K562 (cell line): ENCODE measurements around the gene KCTD13. TPM values are rescaled to one million over a fixed set of nuclear protein-coding genes. Genes with fewer than 3 reads are reported as not detected.

Experiments
- CHD1 ChIP-seq: fragments of 200-600 bp; sonication (generic); IDR thresholded peaks from one replicate; pipeline ENCODE4 v1.6.1; 2012; ENCODE audit warnings: mild to moderate bottlenecking, moderate library complexity, low read length, inconsistent platforms
- FOXA1 ChIP-seq: fragments of 450-650 bp; IDR thresholded peaks from 2 replicates; pipeline ENCODE4 v1.6.1; 2016; ENCODE audit warnings: mild to moderate bottlenecking, borderline replicate concordance
- MECOM ChIP-seq: fragments of 250-450 bp; sonication (Bioruptor Pico); IDR thresholded peaks from 2 replicates; pipeline ENCODE4 v1.8.0; 2022; ENCODE audit warnings: inconsistent platforms
- SLC30A9 ChIP-seq: fragments of 250-450 bp; sonication (Bioruptor Pico); IDR thresholded peaks from 2 replicates; pipeline ENCODE4 v1.8.0; 2022; ENCODE audit warnings: mild to moderate bottlenecking, moderate library complexity
- SOX6 ChIP-seq: fragments of 450-650 bp; IDR thresholded peaks from 2 replicates; pipeline ENCODE4 v1.6.1; 2014; ENCODE audit warnings: mild to moderate bottlenecking
- SREBF2 ChIP-seq: sonication (generic); formaldehyde crosslinking; IDR thresholded peaks from 2 replicates; pipeline ENCODE4 v1.4.0; 2020; ENCODE audit warnings: mild to moderate bottlenecking, missing genetic modification reagents
- STAT5B ChIP-seq: fragments of 250-450 bp; sonication (Bioruptor Pico); IDR thresholded peaks from 2 replicates; pipeline ENCODE4 v1.8.0; 2021; ENCODE audit warnings: mild to moderate bottlenecking, inconsistent platforms
- ZNF431 ChIP-seq: sonication (generic); formaldehyde crosslinking; IDR thresholded peaks from 2 replicates; pipeline ENCODE4 v1.8.0; 2022; ENCODE audit warnings: mild to moderate bottlenecking, missing genetic modification reagents
- ZNF699 ChIP-seq: fragments of 250-450 bp; sonication (Bioruptor Pico); IDR thresholded peaks from 2 replicates; pipeline ENCODE4 v1.8.0; 2021; ENCODE audit warnings: mild to moderate bottlenecking, moderate library complexity; ENCODE audit not compliant: insufficient replicate concordance
- polyA plus RNA-seq, 8 experiments: library from polyadenylated mRNA; depleted of rRNA in 4 of 8; stranded (reverse) in 5 of 8; unstranded in 3 of 8; fragments of >200 nt; fragmentation: Nextera tagmentation in 2 of 8; fragmentation: Illumina TruSeq in 1 of 8; extraction: Ambion mirVana in 2 of 8; extraction: Trizol in 1 of 8; gene quantifications; 2 replicates each; pipeline versions ENCODE4 v1.2.1 to v1.2.3, GENCODE V29; 2011 to 2014; ENCODE audit warnings: inconsistent platforms in 1 of 8, missing spikeins in 1 of 8
- total RNA-seq, 7 experiments: library from RNA; depleted of rRNA in 6 of 7; stranded (reverse); fragments of >200 nt in 6 of 7; fragmentation: Illumina TruSeq in 2 of 7; extraction: Trizol in 2 of 7; gene quantifications; 2 replicates each; pipeline versions ENCODE4 v1.2.1 to v1.2.3, GENCODE V29; 2011 to 2021; ENCODE audit warnings: low replicate concordance in 1 of 7
- TF ChIP-seq, protein P1 (sequence below): fragments of 250-450 bp; sonication (Bioruptor Pico); IDR thresholded peaks from 2 replicates; pipeline ENCODE4 v1.4.0; 2020
- TF ChIP-seq, protein P2 (sequence below), 2 experiments: fragments of 450-650 bp in 1 of 2; sonication (generic) in 1 of 2; formaldehyde crosslinking in 1 of 2; IDR thresholded peaks; 2 replicates each; pipeline versions ENCODE4 v1.7.1 to v1.9.0; 2016 to 2022; ENCODE audit warnings: inconsistent platforms in 1 of 2, mild to moderate bottlenecking in 1 of 2, missing genetic modification reagents in 1 of 2
- TF ChIP-seq, protein P3 (sequence below): fragments of 250-450 bp; sonication (Bioruptor Pico); IDR thresholded peaks from 2 replicates; pipeline ENCODE4 v1.5.0; 2020; ENCODE audit warnings: mild to moderate bottlenecking, borderline replicate concordance
- TF ChIP-seq, protein P4 (sequence below): fragments of 450-650 bp; IDR thresholded peaks from one replicate; pipeline ENCODE4 v1.6.1; 2018; ENCODE audit warnings: mild to moderate bottlenecking, moderate library complexity; ENCODE audit not compliant: partially characterized antibody

Gene KCTD13
- total and polyA plus RNA-seq, 9 of the 15 experiments (the other 6 are each of a cell fraction or from before 2014, with no cell fraction given) = 1.0 to 20.6 (median 9.8) TPM

DNA sequence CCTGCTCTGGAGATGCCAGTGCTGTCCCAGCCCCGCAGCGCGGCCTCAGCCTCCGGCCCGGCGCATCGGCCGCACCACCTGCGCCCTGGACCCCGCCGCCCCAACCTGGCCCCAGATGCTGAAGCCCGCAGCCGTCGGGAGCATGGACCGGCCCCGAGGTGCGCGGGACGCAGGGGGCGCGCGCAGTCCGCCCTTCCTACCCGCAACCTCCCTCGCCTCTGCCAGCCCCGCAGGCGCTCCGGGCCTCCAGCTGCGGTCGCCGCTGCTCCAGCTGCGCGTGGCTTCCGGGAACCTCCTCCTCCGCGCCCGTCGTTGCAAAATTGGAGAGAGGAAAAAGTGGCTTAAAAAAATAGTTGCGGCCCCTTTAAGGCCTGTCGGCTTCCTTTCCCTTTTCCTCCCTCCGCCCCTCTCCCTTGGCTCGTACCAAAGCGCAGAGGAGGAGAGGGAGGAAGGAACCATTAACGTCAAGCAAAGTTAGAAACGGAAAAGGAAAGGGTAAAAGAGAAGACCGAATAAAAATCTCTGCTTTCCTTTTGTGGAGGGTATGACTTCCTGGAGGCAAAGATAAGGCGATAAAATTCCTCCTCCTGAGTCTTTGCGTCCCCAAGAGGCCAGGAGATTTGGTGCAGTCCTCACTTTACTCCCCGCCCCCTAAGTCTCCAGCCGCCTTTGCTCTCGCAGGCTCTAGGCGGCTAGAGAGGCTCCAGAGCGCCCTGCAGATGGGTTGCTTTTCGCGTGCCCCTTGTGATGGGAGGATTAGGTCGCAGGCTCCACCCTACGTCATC, 63.0 kb downstream of the KCTD13 start, which contains the start of gene CDIPT (continued):
- TF ChIP-seq CHD1 (no peak), STAT5B (CRISPR knock-in tag) (no peak), FOXA1 (no peak), SLC30A9 (CRISPR knock-in tag) (no peak), ZNF699 (CRISPR knock-in tag) (no peak), MECOM (CRISPR knock-in tag) (no peak), ZNF431 (no peak), SREBF2 (CRISPR knock-in tag) (no peak), SOX6 (peak; percentile 35; the same call in 1 of the 2 replicates)
- TF ChIP-seq, protein P1, sequence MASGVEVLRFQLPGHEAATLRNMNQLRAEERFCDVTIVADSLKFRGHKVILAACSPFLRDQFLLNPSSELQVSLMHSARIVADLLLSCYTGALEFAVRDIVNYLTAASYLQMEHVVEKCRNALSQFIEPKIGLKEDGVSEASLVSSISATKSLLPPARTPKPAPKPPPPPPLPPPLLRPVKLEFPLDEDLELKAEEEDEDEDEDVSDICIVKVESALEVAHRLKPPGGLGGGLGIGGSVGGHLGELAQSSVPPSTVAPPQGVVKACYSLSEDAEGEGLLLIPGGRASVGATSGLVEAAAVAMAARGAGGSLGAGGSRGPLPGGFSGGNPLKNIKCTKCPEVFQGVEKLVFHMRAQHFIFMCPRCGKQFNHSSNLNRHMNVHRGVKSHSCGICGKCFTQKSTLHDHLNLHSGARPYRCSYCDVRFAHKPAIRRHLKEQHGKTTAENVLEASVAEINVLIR (CRISPR knock-in tag) = peak; percentile 69; the same call in 1 of the 2 replicates
- TF ChIP-seq, protein P2, sequence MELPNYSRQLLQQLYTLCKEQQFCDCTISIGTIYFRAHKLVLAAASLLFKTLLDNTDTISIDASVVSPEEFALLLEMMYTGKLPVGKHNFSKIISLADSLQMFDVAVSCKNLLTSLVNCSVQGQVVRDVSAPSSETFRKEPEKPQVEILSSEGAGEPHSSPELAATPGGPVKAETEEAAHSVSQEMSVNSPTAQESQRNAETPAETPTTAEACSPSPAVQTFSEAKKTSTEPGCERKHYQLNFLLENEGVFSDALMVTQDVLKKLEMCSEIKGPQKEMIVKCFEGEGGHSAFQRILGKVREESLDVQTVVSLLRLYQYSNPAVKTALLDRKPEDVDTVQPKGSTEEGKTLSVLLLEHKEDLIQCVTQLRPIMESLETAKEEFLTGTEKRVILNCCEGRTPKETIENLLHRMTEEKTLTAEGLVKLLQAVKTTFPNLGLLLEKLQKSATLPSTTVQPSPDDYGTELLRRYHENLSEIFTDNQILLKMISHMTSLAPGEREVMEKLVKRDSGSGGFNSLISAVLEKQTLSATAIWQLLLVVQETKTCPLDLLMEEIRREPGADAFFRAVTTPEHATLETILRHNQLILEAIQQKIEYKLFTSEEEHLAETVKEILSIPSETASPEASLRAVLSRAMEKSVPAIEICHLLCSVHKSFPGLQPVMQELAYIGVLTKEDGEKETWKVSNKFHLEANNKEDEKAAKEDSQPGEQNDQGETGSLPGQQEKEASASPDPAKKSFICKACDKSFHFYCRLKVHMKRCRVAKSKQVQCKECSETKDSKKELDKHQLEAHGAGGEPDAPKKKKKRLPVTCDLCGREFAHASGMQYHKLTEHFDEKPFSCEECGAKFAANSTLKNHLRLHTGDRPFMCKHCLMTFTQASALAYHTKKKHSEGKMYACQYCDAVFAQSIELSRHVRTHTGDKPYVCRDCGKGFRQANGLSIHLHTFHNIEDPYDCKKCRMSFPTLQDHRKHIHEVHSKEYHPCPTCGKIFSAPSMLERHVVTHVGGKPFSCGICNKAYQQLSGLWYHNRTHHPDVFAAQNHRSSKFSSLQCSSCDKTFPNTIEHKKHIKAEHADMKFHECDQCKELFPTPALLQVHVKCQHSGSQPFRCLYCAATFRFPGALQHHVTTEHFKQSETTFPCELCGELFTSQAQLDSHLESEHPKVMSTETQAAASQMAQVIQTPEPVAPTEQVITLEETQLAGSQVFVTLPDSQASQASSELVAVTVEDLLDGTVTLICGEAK (IDR thresholded peaks at IDR 0.05) = peak; percentile 63
- TF ChIP-seq, protein P2 (CRISPR knock-in tag; IDR thresholded peaks at IDR 0.05) = no peak
- TF ChIP-seq, protein P3, sequence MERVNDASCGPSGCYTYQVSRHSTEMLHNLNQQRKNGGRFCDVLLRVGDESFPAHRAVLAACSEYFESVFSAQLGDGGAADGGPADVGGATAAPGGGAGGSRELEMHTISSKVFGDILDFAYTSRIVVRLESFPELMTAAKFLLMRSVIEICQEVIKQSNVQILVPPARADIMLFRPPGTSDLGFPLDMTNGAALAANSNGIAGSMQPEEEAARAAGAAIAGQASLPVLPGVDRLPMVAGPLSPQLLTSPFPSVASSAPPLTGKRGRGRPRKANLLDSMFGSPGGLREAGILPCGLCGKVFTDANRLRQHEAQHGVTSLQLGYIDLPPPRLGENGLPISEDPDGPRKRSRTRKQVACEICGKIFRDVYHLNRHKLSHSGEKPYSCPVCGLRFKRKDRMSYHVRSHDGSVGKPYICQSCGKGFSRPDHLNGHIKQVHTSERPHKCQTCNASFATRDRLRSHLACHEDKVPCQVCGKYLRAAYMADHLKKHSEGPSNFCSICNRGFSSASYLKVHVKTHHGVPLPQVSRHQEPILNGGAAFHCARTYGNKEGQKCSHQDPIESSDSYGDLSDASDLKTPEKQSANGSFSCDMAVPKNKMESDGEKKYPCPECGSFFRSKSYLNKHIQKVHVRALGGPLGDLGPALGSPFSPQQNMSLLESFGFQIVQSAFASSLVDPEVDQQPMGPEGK (CRISPR knock-in tag) = no peak
- TF ChIP-seq, protein P4, sequence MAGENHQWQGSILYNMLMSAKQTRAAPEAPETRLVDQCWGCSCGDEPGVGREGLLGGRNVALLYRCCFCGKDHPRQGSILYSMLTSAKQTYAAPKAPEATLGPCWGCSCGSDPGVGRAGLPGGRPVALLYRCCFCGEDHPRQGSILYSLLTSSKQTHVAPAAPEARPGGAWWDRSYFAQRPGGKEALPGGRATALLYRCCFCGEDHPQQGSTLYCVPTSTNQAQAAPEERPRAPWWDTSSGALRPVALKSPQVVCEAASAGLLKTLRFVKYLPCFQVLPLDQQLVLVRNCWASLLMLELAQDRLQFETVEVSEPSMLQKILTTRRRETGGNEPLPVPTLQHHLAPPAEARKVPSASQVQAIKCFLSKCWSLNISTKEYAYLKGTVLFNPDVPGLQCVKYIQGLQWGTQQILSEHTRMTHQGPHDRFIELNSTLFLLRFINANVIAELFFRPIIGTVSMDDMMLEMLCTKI = no peak
